H1 (cell line): ENCODE results near the gene CALU. TPM values are rescaled to one million over a fixed set of nuclear protein-coding genes. Genes with fewer than 3 reads are reported as not detected.

Experiments
- BACH1 ChIP-seq: IDR thresholded peaks from 2 replicates; pipeline ENCODE4 v1.6.1; 2012; ENCODE audit warnings: low read length, improper control_type of control experiment
- CBX5 ChIP-seq: fragments of 300-800, 300-1000 bp; sonication (generic); IDR thresholded peaks from 2 replicates; pipeline ENCODE4 v1.7.1; 2016; ENCODE audit warnings: antibody characterized with exemption, low read length, low read depth
- CHD1 ChIP-seq: IDR thresholded peaks from 2 replicates; pipeline ENCODE4 v1.6.1; 2012; ENCODE audit warnings: low read depth, low read length, improper control_type of control experiment
- EGR1 ChIP-seq: IDR thresholded peaks from 2 replicates; pipeline ENCODE4 v1.6.1; 2011; ENCODE audit warnings: low read depth, low read length, borderline replicate concordance
- GABPA ChIP-seq: IDR thresholded peaks from 2 replicates; pipeline ENCODE4 v1.6.1; 2011; ENCODE audit warnings: mild to moderate bottlenecking, low read length, moderate library complexity, borderline replicate concordance; ENCODE audit not compliant: insufficient read depth
- JUND ChIP-seq: IDR thresholded peaks from 2 replicates; pipeline ENCODE4 v1.6.1; 2011; ENCODE audit warnings: mild to moderate bottlenecking, improper control_type of control experiment, low read length
- RAD21 ChIP-seq, 2 experiments: IDR thresholded peaks in 1 of 2; conservative IDR thresholded peaks in 1 of 2; 2 replicates each; pipeline ENCODE4 v1.6.1; 2011; ENCODE audit warnings: low read depth in 2 of 2, low read length in 2 of 2, improper control_type of control experiment in 1 of 2, inconsistent platforms in 1 of 2, mild to moderate bottlenecking in 1 of 2, moderate library complexity in 1 of 2
- polyA plus RNA-seq, 7 experiments: library from polyadenylated mRNA; depleted of rRNA in 3 of 7; stranded (reverse) in 5 of 7; unstranded in 2 of 7; fragments of >200 nt in 5 of 7; fragments of 200-250 nt in 2 of 7; gene quantifications; 1 replicate in 5 of 7; 2 replicates in 1 of 7; 4 replicates in 1 of 7; pipeline versions ENCODE4 v1.2.1 to v1.2.3, GENCODE V29; 2011 to 2013; ENCODE audit warnings: missing spikeins in 2 of 7, mixed read lengths in 2 of 7
- total RNA-seq: library from RNA; stranded (reverse); fragmentation: NEBNext Ultra II Directional; extraction: Animal tissue kit (Norgen Biotek cat#: 25700); gene quantifications from 2 replicates; pipeline ENCODE4 v1.2.1, GENCODE V29; 2021
- TF ChIP-seq, protein P1 (sequence below): fragments of 300-600 bp; sonication (generic); IDR thresholded peaks from 2 replicates; pipeline ENCODE4 v1.7.1; 2012; ENCODE audit warnings: low read length, moderate library complexity, mild to moderate bottlenecking, inconsistent platforms; ENCODE audit not compliant: insufficient replicate concordance

Gene CALU
- total and polyA plus RNA-seq, 2 of the 8 experiments (the other 6 are each of a cell fraction or from before 2014, with no cell fraction given), result 67.2 to 170 TPM

DNA sequence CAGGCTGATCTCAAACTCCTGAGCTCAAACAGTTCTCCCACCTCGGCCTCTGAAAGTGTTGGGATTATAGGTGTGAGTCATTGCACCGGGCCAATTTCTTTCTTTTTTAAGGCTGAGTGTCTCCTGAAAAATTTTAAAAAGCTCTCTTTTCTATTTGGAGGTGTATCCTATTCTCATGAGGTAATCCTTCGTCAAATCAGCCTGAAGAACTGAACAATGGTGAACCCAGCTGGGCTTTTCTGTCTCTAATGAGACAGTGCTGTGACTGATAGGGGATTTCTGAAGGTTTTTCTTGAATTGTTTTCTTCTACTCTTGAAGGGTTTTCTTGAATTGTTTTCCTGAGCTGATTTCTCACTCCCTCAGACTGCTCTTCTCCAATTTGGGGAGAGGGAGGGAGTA is 30.9 kb upstream of the CALU start (continued):
- TF ChIP-seq CHD1 (no peak), JUND (no peak), GABPA (no peak), EGR1 (no peak), CBX5 (no peak), BACH1 (no peak), RAD21 (IDR thresholded peaks at IDR 0.05 in 1 of 2, conservative IDR thresholded peaks at IDR 0.05 in 1 of 2; ENCODE audit: low read depth in 2 of 2, low read length in 2 of 2) (no peak)
- TF ChIP-seq, protein P1, sequence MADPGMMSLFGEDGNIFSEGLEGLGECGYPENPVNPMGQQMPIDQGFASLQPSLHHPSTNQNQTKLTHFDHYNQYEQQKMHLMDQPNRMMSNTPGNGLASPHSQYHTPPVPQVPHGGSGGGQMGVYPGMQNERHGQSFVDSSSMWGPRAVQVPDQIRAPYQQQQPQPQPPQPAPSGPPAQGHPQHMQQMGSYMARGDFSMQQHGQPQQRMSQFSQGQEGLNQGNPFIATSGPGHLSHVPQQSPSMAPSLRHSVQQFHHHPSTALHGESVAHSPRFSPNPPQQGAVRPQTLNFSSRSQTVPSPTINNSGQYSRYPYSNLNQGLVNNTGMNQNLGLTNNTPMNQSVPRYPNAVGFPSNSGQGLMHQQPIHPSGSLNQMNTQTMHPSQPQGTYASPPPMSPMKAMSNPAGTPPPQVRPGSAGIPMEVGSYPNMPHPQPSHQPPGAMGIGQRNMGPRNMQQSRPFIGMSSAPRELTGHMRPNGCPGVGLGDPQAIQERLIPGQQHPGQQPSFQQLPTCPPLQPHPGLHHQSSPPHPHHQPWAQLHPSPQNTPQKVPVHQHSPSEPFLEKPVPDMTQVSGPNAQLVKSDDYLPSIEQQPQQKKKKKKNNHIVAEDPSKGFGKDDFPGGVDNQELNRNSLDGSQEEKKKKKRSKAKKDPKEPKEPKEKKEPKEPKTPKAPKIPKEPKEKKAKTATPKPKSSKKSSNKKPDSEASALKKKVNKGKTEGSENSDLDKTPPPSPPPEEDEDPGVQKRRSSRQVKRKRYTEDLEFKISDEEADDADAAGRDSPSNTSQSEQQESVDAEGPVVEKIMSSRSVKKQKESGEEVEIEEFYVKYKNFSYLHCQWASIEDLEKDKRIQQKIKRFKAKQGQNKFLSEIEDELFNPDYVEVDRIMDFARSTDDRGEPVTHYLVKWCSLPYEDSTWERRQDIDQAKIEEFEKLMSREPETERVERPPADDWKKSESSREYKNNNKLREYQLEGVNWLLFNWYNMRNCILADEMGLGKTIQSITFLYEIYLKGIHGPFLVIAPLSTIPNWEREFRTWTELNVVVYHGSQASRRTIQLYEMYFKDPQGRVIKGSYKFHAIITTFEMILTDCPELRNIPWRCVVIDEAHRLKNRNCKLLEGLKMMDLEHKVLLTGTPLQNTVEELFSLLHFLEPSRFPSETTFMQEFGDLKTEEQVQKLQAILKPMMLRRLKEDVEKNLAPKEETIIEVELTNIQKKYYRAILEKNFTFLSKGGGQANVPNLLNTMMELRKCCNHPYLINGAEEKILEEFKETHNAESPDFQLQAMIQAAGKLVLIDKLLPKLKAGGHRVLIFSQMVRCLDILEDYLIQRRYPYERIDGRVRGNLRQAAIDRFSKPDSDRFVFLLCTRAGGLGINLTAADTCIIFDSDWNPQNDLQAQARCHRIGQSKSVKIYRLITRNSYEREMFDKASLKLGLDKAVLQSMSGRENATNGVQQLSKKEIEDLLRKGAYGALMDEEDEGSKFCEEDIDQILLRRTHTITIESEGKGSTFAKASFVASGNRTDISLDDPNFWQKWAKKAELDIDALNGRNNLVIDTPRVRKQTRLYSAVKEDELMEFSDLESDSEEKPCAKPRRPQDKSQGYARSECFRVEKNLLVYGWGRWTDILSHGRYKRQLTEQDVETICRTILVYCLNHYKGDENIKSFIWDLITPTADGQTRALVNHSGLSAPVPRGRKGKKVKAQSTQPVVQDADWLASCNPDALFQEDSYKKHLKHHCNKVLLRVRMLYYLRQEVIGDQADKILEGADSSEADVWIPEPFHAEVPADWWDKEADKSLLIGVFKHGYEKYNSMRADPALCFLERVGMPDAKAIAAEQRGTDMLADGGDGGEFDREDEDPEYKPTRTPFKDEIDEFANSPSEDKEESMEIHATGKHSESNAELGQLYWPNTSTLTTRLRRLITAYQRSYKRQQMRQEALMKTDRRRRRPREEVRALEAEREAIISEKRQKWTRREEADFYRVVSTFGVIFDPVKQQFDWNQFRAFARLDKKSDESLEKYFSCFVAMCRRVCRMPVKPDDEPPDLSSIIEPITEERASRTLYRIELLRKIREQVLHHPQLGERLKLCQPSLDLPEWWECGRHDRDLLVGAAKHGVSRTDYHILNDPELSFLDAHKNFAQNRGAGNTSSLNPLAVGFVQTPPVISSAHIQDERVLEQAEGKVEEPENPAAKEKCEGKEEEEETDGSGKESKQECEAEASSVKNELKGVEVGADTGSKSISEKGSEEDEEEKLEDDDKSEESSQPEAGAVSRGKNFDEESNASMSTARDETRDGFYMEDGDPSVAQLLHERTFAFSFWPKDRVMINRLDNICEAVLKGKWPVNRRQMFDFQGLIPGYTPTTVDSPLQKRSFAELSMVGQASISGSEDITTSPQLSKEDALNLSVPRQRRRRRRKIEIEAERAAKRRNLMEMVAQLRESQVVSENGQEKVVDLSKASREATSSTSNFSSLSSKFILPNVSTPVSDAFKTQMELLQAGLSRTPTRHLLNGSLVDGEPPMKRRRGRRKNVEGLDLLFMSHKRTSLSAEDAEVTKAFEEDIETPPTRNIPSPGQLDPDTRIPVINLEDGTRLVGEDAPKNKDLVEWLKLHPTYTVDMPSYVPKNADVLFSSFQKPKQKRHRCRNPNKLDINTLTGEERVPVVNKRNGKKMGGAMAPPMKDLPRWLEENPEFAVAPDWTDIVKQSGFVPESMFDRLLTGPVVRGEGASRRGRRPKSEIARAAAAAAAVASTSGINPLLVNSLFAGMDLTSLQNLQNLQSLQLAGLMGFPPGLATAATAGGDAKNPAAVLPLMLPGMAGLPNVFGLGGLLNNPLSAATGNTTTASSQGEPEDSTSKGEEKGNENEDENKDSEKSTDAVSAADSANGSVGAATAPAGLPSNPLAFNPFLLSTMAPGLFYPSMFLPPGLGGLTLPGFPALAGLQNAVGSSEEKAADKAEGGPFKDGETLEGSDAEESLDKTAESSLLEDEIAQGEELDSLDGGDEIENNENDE, result no peak
